HG02885 (cell line): ENCODE data around the gene HDGFL2.
"Not testable (repeated sequence)": the region's sequence is repeated elsewhere in the genome, so short reads cannot be mapped to it uniquely, and the experiment has no call there.

ENCODE experiments used
- ATAC-seq: cut with Tn5 transposase; IDR thresholded peaks from one replicate; pipeline ENCODE4 v1.9.1; 2021; ENCODE audit warnings: mild to moderate bottlenecking; ENCODE audit not compliant: unreplicated experiment, poor library complexity

The HDGFL2 gene

DNA sequence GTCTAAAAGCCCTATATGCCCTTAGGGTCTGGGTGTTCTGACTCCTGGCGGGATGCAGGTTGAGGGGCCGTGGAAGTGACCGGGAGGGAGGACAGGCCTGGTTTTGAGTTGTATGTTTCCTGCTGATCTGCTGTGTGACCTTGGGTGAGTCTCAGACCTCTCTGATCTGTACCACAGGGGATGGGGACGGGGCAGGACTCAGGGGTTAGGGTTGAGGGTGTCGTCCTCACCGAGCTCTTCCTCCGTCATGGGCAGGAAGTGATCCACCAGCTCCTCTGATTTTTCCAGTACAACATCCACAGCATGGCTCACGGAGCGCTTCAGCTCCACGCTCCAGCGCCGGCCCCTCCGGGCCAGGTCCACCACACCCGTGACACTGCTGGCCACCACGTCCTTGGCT, 56.7 kb downstream of the HDGFL2 start:
- no peak for ATAC-seq

DNA sequence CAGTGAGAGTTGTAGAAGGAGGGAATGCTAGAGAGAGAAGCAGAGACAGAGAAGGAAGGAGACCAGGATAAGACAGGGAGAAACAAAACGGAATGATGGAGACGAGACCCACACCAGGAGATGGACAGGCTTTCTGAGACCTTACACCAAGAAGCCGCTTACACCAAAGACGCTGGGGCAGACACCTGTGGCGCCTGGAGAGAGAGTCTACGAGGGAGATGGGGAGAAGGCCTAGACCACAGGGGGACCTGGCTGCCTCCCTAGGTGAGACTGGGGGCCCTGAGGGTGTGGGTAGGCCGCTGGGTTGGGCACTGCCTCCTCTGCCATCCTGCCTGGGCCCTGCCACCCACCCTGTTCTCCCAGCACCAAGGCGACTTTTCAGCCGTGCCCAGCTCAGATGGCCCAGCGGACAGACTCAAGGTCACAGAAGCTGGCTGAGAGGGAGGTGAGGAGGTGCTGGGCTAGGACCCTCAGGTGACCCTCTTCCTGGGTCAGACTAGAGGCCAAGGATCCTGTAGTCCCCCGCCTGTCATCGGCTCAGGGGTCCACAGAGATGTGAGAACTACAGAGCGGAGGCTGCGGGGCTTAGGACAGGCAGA, 57.9 kb downstream of the HDGFL2 start:
- no peak for ATAC-seq

DNA sequence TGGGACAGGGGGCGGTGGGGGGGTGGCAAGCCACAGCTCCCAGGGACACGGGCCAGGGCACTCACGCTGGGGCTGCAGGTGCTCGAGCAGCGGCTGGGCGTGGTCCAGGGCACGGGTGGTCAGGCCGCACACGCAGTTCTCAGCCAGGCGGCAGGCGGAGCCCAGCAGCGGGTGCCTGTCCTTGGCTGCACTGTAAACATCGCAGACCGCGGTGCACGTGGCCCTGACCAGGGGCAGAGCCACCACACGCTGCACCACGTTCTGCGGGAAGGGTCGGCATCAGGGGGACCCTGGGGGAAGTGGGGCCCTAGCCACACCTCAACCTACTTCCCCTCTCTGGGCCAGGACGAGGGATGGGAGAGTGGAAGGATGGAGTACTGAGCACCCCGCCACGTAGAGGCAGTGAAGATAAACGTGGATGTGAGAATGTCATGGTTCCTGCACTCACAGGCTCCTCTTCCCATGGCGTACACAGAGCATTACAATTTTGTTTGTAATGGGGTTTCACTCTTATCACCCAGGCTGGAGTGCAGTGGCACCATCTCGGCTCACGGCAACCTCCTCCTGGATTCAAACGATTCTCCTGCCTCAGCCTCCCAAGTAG, 59.6 kb downstream of the HDGFL2 start:
- ATAC-seq = no peak

DNA sequence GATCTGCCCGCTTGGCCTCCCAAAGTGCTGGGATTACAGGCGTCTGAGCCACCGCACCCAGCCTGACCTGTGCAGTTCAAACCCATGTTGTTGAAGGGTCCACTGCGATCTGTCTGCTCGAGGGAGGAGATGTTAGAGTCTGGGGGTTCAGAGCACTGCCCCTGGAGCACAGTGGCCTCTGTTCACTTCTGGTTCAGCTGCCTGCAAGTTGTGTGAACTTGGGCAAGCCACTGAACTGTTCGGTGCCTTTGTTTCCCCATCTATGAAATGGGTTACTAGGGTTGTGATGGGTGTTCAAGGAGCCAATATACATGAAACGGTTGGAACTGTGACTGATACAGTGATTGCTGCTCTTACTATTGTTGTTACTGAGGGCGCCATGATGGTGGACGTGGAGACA, 61.2 kb downstream of the HDGFL2 start:
- no peak for ATAC-seq

DNA sequence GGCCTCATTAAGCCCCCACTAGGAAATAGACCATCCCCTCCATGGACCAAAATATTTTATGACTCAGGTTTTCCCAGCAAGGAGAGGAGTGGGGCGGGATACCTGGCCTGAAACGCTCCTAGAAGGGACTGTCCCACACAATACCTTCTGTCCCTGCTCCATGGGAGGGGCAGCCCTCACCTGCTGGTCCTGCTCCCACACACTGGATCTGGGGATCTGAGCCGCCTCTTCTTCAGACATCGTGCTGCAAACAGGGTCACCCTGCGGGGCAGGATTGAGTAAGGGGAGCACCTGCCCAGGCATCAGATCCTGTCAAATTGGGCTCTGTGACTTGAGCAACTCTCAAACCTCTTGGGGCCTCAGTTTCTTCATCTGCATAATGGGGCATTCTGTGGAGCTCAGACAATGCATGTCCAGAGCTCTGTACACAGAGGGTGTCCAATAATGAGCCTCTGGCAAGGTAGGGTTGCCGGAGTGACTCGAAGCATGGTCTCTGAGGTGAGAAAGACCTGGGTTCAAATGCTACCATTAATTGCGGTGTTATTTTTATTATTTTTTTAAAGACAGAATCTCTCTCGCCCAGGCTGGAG, 61.8 kb downstream of the HDGFL2 start:
- no peak for ATAC-seq

DNA sequence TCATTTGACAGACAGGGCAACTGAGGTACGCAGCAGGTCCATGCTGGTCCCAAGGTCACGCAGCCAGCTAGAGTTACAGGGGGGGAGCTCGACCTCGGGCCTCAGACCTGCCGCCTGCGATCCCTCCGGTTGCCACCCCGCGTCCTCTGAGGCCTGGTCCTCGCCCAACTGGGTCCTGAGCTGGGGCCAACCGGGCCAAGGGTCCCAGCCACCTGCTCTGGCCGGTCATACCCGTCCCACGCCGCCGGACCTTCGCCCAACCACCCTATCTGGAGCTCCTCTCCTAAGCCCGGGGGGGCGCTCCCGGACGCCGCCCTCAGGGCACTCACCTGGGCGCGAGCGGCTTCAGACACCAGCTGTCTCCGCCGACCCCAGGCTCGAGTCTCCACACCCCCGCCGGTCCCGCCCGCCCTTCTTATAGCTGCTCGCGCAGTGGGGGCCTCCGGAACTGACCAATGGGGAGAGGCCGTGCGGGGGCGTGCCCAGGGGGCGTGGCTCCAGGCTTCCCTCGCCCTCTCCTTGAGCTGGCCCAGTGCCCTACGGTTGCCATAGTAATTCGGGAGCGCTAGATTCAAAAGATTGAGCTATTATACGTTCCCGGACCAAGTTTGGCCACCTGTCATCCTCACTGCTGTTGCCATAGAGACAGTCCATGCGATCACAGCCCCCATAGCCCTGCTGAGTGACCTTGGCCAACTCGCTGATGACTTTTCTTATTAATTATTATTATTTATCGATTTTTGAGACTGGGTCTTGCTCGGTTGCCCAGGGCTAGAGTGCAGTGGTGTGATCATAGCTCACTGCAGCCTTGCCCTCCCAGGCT, 63.0 kb downstream of the HDGFL2 start, which contains the start of gene PLIN5:
Gene PLIN5, minus strand, starts transcription at position 389 of the 823 bp plus-strand sequence. CDS start 1,150 bp downstream, outside the sequence.
- ATAC-seq = no peak

DNA sequence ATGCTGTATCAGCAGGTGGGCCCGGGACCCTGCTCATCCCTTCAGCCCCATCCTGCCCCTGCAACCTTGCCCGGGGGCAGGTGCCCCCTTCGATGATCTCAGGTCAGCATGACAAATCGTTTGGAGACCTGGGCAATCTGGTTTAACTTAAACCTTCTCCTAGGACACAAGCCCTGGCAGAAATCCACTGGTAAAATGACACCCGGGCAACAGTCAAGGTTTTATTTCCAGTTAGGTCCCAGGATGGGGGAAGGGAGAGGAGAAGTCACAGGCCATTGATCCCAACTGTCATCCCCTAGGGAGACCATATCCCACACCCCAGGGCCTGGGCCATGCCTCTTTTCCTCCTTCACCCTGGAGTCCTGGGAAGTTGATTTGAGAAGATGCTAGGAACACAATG, 64.7 kb downstream of the HDGFL2 start:
- ATAC-seq = no peak

DNA sequence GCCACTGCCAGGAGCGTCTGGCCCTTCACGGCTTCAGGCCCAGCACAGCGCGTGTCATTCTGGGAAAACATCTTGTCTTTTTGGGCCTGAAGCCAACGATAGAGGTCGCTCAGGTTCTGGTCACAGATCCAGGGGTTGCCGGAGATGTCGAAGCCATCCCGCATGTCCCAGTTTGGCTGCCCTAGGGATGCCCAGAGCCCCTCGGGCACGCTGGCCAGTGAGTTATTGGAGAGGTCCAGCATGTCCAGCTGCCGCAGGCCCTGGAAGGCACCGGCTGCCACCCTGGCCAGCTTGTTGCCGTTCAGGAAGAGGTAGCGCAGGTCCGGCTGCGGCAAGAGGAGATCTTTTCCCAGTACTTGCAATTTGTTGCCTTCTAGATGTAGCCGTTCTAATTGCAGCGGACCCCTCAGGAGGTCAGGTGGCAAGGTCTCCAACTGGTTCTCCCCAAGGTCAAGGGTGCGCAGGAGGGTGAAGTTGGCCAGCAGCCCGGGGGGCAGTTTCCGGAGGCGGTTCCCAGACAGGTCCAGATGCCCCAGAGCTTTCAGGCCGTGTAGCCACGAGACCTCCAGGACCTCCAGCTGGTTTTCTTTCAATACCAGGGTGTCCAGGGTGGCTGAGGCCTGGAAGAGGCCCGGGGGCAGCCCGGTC, 66.0 kb downstream of the HDGFL2 start:
- ATAC-seq = no peak

DNA sequence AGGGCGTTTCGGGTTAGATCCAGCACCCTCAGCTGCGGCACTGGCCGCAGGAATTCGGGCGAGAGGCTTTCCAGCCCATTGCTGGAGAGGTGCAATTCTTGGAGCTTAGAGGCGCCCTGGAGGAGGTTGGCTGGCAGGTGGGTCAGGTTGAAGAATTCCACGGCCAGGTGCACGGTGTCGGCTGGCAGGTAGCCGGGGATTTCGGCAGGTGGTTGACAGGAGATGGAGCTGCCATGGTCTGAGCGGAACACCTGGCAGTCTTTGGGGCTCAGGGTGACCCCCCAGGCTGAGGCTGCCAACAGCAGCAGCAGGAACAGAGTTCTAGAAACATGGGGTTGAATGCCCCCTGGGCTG, 66.5 kb downstream of the HDGFL2 start:
- no peak for ATAC-seq

DNA sequence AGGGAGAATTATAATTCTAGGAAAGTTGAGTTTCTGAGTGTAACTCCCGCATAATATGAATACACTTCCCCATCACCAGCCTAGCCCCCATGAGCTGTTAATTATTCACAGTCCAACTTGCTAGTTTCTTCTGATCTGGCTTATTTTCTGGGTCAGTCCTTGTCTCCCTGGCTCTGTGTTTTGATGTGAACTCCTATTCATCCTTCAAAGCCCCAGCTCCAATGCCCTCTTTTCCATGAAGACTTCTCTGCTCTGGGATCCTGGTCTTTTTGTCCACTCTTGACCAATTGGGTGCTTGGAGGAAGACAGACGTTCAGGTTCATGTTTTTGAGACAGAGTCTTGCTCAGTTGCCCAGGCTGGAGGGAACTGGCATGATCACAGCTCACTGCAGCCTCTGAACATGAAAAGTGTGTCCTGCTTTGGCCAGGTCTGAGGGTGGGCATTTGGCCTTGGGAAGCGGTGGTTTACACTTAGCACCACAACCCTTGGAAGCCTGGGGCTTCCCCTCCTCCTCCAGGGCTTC, 67.1 kb downstream of the HDGFL2 start:
- ATAC-seq = no peak

DNA sequence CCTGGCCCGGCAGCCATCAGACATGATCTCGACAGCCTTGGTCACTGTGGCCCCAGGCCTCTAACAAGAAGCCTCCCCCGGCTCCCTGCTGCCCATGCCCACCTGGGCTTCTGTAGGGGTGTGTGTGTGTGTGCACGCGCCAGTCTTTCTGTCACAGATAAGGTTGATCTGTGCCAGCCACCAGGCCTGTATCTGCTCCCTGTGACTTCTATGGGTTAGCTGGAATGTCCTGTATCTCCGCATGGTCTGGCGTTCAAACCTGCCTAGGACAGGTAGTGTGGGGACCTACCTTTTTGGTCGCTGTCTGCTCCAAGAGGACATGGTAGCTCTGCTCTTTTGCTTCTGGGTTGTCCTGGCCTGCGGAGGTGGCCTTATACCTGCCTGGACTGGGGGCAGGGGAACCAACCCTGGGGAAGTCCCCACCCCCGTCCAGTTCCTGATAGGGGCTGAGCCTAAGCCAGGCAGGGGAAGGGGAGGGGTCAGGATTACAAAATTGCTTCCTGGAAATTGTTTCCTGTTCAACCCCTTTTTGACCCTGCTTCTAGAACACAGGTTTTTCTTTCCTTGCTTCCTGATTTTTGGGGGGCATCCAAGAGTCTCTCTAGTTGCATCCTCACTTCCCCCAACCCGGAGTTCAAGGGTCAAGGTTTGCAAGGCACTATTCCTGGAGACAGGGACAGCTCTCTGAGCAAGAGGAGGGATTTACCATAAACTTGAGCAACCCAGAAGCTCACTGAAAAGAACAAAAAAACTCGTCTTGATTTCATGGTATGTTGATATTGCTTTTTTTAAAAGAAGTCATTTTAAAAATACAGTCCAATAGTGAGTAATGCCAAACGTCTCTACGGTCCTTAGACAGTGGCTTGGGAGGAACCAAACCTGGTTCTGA, 67.8 kb downstream of the HDGFL2 start, which contains the start of gene LRG1:
Gene LRG1, minus strand, starts transcription at position 344 of the 889 bp plus-strand sequence. Its CDS starts 23 bp downstream, at position 321.
- no peak for ATAC-seq

DNA sequence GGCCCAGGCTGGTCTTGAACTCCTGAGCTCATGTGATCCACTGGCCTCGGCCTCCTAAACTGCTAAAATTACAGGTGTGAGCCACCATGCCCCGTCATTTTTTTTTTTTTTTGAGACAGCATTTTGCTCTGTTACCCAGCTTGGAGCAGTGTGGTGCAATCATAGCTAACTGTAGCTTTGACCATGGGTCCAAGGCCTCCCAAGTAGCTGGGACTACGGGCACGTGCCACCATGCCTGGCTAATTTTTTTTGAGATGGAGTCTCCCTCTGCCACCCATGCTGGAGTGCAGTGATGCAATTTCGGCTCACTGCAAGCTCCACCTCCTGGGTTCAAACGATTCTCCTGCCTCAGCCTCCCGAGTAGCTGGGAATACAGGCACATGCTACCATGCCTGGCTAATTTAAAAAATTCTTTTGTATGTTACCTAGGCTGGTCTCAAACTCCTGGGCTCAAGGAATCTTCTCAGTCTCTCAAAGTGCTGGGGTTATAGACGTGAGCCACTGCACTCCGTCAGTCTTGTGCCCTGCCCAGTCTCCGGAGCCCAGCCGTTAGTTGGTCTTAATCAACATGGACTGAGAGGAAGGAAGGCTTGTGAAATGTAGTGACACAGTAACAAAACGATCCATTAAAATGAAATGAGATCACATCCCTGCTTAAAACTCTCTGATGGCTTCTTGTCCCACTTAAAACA, 69.2 kb downstream of the HDGFL2 start:
- ATAC-seq = no peak

DNA sequence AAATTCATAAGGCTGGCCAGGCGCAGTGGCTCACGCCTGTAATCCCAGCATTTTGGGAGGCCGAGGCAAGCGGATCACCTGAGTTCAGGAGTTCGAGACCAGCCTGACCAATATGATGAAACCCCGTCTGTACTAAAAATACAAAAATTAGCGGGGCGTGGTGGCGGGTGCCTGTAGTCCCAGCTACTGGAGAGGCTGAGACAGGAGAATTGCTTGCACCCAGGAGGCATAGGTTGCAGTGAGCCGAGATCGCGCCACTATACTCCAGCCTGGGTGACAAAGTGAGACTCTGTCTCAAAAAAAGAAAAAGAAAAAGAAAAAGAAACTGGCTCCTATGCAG, 69.7 kb downstream of the HDGFL2 start:
- not testable (repeated sequence) for ATAC-seq

DNA sequence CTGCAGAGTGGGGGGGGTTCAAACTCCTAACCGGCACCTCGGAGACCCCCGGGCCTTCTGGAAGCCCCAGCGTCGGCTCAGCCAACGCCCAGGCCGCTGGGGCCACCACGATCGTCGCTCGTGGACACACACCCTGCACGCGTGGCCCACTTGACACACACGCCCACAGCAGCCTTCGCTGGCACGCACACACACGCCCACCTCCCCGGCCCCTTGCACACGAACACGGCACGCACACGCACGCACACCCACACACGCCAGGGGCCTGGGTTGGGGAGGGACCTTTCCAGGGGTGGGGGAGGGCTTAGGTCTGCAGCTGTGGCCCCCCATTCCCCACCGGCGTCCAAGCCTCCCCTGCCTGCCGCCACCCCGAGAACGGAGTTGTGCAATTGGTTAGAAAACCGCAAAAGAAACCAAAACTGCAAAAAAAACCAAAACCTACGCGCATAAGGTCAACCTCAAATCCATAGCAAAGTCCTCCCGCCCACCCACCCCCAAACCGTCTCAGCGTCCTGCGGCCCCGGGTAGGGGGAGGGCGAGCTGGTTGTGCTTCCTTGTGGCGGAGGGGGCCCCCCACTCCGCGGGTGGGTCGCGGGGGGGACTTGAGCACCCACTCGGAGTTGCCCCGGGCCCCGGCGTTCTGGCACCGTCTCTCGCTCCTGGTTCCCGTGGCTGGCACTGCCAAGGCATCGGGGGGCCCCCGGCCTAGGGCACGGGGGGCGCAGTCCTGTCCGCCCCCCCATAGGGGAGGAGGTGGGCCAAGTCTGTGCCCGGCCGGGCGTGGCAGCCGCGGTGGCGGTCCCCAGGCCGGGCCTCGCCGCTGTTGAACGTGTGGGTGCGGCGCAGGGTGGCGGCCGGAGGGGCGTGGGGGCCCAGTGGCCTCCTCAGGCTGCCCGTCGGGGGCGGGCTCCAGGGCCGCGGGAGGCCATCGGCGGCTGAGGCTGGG, 71.1 kb downstream of the HDGFL2 start:
- no peak for ATAC-seq

DNA sequence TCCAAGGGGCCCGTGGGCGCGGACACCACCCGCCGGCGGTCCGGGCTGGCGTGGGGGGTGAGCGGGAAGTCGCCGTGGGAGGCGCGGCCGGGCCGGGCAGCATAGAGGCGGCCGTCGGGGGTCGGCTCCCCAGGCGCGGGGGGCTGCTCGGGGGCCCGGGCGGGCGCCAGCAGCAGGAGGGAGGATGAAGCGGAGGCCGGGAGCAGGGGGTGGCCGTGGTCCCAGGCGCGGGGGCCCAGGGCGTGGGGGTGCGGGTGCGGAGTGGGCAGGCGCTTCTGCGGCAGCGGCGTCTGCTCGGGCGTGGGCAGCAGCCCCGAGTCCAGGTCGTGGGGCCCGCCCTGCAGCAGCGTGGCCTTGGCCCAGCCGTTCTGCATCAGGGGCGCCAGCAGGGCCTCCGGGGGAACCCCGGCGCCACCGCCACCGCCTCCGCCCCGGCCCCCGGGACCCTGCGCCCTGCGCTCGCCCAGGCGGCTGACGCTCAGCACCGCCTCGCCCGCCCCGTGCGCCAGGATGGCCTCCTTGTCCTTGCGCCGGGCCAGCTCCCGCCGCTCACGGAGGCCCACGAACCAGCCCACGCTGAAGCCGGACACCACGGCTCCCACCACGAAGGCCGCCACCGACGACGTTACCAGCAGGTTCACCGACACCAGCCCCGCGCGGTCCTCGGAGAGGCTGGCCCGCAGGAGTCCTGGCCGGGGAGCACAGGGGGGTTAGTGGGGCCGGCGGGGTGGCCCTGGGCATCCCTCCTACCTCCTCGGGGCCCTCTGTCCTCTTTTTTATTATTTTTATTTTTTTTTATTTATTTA, 71.9 kb downstream of the HDGFL2 start:
- no peak for ATAC-seq

DNA sequence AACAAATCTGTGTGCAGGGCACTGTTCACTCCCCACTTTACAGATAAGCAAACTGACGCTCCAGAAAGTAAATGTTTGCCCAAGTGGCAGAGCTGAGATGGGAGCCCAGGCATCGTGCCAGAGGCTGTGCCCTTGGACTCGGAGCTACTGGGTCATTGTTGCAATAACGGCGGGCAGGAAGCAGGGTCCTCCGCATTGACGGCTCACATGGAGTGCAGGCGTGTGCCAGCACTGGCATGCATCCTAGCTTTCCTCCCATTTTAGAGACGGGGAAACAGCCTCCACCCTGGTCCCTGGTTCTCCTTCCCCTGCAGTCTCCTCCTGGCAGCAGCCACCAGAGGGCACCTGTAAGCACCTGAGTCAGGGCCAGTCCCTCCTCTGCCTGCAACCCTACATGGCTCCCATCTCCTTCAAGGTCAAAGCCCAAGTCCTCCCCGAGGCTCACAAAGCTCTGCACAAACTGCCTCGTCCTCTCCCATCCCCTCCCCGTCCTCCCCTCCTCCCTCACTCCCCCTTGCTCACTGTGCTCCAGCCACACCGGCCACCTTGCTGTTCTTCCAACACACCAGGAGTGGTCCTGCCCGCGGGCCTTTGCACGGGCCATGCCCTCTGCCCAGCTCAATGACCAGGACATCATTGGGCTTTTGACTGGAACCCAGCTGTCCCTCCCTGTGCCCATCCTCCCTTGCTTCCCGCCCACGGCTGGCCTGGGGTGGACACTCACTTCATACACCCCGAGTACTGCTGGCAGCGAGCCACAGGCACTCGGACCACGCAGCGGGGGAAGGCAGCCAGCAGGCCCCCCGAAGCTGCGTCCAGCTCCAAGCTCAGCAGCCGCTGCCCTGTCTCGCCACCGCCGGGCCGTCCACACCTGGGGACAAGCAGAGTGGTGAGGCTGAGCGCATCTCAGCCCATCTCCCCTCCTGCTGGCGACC, 75.5 kb downstream of the HDGFL2 start:
- no peak for ATAC-seq
